NCI-H146 (cell line): Measurements from ENCODE around the gene TMEM53.
A peak's percentile ranks its signal among the peaks of the same experiment; 100 is the strongest.

Source experiments
- DNase-seq: peaks from one replicate; lab custom pipeline; 2025; lab: John Stamatoyannopoulos, UW

TMEM53 gene

DNA sequence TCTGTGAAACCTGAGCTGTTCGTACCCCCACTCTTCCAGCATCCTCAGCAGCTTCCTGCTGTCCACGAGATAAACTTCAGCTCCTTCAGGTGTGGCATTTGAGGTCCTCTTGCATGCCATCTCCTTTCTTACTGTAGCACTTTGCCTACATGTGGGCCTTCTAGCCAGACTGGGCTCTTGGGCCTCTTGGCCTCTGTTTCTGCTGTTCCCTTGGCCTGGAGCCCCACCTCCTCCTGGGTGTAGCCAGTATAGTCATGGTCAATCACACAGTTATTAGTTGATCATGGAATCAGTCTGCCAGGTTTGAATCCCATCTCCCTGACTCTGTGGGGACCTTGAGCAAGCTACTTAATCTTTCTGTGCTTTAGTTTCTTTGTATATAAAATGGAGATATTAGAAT is 26.4 kb downstream of the TMEM53 start:
- no peak for DNase-seq

DNA sequence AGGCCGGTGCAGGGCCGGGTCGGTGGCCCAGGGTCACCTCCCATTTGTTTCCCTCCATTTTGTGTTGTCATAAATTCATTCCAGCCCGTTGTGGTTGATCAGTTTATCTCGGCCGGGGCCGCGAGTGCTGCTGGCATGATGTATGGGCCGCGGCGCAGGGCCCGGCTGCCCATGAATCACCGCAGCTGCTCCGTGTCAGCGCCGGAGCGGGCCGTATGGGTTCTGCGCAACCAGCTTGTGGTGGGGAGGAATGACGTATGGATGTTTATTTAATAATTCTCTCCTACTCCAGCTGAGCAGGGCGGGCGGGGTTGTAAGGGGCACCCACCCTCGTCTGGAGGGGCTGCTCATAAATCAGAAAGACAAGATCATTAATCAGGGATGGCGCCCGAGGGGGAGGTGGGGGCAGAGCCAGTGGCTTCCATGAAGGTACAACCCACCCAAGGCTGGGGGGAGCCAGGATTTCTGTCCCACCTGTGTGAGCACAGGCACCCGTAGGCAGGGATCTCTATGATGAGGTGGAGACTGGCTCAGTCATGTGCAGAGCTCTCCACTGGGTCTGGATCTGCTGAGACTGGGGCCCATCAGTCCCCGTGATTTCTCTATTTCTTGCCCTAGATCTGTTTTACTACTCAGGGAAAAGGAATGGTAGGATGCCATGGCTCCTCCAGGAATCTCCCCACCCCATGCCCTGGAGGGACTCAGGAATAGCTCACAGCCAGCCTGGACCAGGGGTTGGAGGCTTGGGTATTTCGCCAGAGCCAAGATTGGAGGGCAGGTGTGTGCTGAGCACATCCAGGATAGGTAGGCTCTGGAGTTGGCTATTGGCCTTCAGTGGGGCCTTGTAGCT is 27.8 kb downstream of the TMEM53 start:
- DNase-seq, result no peak

DNA sequence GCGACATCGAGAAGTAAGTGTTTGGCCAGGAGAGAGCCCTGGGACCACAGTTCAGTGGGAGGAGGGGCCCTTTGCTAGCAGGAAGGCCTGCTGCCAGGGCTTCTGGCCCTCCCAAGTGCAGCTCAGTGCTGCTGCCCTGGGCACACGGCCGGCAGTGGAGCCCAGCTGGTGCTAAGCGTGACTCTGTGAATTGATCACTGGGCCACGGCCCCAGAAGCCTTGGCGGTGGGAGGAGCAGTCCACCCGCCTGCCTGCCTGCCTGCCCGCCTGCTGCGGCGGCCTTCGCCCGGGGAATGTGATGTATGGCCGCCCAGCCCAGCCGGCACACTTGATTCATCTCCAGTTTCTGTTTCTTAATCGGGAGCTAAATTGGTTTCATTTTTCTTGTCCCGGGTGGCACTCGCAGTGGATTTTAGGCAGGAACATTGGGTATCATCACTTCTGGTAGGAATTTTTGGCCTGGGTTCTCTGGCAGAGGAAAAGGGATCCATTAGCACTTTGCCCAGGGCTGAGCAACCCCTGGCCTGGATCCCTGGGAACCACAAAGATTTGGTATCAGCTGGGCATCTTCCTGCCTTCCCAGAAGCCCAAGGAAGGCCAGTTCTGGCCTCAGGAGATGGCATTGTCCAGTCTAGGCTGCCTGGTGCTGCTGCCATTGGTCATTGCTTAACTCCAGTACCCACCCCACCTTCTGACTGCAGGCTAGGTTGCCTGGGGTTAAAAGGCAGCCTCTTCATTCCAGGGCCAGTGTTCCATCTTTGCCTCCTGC is 28.6 kb downstream of the TMEM53 start:
- DNase-seq, result no peak

DNA sequence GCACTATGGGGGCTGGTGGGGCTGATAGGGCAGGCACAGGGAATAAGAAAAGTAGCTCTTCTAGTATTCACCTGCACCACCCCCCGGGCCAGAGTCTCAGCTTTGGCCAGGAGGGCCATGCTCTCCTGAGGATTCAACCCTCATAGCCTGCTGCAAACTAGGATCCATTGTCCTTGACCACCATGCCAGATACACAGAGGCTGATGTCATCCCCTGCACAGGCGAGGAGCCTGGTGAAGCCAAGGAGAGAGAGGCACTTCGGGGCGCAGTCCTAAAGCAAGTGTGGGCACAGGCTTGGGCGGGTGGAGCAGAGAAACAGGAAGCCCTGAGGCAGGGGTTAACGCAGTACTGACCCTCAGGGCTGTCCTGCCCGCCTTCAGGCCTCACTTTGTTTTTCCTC is 29.5 kb downstream of the TMEM53 start:
- no peak for DNase-seq

DNA sequence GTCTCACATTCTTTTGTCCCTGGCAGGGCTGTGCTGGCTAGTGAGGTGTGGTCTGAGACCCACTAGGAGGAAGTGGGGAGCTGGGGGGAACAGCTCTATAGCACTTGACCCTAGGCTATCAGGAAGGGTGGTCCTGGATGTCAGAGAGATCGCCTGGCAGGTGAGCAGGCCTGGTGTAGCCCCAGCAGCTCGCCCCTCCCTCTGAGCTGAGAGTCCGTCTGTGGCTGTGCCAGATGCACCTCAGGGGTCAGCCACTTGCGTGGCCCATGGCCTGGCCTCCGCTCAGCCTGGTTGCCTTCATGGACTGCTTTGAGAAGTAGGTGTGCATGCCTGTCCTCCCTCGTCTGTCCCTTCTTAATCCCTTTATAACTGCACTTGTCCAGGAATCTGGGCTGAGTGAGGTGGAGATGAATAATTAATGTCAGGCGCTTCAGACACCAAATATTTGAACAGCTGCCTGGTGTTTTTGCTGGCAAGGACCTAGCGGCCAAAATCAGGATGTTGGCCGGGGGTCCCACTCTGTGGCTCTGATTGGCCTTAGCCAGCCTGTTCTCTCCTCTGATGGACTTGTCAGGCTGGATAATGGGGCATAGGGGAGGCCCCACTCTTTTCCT is 30.5 kb downstream of the TMEM53 start:
- DNase-seq, result peak; percentile 77

DNA sequence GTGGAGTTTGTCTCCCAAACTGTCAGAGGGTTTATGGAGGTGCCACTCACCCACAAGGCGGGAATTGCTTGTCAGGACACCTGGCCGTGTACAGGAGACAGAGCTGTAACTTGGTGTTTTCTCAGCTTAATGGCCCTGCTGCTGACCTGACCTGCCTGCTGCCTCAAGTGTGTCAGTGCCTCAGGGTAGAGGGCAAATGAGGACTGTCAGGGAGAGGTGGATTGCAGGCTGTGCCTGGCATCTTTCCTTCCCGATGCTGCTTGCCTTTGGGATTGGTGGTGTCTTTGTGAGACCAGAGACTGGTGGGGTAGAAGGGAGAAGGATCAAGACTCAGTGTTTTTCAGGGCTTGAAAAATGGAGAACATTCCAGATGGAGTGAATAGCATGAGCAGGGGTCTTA is 31.4 kb downstream of the TMEM53 start:
- DNase-seq, result no peak

DNA sequence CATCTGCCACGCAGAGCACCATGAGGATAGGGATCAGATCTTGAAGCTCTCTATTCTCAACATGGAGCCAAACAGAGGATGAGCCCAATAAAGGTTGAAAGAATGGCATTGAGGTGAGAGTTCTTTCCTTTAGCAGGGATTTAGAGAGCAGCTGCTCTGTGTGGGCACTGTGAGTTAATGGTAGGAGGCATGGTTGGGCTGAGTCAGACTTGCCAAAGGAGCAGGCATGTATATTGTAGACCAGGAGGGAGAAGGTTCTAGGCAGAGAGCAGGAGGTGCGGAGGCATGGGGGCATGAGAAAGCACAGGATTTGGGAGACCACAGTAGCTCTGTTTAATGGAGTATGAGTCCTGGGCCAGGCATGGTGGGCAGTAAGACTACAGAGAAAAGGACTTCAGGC is 32.0 kb downstream of the TMEM53 start:
- DNase-seq, result no peak

DNA sequence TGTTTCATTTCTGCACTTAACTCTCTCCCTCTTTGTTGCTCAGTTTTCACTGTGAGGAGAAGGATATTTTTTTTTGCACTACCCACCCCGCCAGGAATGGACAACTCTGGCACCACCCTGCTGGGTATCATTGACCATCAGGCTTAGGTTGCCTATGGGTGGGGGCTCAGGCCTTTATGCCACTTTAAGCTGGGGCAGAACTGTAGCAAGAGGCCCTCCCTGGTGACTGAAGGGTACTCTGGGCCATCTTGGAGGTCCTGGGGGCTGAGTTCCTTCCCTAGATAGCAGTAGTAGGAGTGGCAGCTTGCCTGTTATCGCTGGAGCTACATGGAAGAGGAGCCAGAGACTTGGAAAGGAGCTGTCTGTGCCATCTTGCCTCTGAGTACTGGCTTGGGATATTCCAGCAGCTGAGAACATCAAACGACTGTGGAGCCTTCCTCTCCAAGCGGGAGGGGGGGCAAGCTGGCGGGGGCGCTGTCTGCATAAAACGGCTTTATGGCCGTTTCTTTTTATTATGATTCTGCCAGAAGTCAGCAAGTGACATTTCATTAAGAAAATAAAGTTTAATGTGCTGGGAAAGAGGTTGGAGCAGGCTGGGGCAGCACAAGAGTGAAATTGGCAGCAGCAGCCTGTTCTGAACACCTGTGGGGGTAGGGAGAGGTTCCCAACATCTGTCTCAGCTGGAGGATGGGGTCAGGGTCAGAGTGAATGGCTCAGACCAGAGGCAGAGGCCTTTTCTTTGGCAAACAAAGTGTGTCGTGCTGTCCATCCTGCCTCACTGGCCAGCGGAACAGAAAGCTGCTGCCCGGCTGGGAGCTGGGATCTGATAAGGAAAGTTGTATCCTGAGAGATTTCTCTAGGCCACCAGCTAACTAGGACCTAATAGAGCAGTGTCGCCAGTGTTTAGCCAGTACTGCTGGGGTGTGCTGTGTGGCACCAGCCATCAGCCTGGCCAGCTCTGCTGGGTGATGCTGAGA is 32.9 kb downstream of the TMEM53 start:
- no peak for DNase-seq

DNA sequence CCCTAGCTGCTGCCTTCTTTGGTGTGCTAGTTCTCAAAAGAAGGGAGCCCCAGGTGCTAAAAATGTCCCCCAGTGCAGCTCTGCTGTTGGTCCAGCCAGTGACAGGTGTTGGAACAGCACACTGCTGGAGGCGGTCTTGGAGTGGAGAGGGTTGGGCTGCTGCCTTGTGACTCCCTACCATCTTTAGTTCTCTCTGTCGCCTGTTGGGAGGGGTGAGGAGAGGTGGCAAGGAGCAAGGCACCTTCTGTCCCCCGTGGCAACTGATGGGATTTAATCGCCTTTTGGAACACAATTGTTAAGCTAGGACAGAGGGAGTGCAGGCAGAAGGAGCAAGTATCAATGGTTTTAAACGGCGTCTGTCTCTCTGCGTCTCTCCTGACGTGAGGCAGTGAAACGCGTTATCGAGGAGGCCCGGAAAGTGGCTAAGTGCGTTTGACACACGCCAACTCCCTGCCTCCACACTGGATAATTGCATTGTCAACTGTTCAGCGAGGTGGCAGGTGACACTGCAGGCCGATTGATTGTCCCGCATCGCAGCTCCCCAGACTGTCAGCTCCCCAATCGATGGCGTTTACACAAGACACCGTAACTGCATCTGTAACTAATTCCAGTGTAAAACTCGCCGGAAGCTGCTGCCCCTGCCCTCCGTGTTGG is 34.0 kb downstream of the TMEM53 start:
- peak; percentile 88 for DNase-seq

DNA sequence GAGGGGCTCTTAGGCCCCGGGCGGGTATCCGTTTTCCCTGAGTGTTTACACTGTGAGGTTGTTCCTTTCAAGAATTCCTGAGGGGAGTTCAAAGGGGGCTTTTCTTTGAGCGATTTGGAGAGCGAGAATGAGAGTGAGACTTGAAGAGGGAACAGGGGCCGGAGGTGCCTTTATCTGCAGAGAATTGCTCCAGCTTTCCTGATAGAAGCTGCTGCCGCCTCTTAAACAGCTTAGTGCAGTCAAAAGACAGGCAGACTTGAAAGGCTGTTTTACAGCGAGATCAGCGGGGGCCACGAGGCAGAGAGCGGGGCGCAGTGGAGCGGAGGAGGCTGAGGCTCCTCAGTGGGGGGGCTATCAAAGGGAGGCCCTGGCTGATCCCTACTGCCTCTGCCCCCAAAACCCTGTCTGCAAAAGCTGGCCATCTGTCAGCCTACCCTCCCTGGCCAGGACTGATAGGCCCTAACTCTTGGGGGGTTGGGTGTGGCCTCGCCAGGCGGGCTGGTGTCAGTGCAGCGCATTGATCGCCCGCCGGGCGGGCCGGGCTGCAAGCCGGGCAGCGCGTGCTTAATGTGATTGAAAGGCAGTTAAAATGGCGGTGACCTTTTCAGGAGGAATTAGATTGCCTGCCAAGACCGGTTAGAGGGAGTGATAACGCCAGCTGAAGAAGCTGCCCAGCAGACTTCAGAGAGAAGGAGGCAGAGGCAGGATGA is 36.4 kb downstream of the TMEM53 start:
- no peak for DNase-seq

DNA sequence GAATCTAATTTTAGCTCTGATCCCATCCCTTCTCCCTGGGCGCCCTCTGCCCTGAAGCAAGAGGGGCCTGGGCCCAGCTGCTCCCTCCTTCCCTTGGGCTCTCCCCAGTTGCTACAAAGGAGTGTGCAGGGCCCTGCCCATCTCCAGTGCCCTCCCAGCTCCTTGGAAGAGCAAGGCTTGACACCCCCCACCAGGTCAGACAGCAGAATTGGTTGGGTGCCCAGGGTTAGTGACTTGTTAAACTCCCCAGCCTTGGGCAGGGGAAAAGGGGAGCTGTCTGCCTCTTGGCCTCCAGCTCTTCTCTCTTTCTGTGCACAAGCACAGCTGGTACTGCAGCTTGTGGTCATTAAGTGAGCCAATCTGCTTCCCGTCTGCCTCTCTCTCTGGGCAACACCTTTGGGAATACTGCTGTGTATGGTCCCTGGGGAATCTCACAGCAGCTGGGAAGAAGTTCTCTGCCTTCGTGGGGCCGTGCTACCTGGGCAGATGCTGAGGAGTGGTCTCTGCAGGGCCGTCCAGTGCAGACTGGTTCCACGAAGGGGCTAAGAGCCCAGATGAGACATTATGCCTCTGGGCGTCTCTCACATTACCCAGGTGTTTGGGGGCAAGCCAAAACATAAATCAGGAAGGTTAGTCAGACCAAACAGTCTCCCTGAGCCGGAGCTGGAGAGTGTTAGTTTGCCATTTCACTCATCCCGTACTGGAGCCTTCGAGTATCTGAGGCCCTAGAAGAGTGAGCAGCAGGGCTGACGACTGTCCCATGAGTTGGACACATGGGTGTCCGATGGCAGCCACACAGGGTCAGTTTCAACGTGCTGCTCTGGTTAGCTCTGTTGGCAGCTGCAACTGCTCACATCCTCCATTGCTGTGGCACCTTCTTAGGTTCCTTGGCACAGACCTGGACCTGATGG is 37.3 kb downstream of the TMEM53 start:
- no peak for DNase-seq

DNA sequence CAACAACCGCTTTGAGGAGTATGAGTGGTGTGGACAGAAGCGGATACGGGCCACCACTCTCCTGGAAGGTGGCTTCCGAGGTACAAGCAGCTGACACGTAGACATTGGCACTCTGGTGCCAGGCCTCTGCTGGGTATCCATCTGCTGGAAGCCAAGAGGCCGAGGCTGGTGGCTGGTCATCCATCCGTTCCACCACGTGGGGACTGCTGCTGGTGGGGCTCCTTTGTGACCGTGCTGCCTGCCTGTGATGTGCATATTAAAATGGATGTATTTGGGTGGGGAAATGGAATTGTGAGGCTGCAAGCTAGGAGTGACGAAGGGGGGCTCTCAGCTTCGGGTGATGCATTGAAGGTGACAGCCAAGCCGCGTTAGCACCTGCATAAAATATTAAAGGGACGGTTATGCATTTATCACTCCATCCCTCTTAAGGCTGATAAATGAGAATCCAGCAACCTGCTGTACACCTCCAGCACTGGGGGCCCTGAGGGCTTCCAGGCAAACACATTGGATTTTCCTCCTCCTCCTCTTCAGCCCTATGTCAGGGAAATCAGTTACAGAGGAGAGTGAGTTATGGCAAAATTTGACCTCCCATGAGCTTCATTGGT is 38.1 kb downstream of the TMEM53 start:
- no peak for DNase-seq

DNA sequence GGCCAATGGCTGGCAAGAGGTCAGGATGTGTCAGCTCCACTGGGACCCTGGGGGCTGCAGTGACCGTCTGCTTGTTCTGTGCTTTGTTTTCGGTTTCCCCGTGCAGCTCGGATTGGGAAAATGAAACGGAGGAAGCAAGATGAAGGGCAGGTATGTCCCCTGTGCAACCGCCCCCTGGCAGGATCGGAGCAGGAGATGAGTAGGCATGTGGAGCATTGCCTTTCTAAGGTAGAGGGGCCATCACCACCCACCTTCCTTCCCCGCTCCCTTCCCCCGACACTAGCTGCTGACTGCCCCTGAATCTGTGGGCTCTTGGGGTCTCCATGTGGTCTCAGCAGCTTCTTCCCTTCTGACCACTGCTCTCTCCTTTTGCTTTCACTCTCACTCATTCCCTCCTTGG is 38.8 kb downstream of the TMEM53 start:
- DNase-seq, result no peak

DNA sequence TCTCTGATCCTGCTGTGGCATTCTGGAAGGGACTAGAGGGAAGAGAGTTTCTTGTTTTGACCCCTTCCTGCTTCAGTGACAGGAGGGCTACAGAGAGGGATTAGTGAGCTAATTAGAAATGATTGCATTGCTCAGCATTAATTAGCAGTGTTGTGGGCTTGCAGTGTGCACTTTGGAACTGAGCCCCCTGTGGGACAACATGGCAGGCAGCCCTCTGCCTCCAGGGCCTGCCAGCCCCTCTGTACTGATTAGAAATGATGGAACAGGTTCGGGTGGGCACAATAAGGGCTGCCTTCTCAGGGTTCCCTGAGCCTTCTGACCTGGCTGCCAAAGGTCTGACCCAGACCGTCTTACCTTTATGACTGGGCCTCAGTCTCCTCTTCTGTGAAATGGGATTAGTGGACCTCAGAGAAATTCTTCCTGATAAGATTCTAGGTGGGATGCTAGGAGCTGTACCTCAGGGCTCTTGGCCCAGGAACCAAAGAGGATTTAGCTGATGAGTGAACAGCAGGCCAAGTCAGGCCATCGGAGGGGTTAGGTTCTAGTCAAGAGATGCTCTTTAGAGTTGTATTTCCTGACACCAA is 39.6 kb downstream of the TMEM53 start:
- no peak for DNase-seq

DNA sequence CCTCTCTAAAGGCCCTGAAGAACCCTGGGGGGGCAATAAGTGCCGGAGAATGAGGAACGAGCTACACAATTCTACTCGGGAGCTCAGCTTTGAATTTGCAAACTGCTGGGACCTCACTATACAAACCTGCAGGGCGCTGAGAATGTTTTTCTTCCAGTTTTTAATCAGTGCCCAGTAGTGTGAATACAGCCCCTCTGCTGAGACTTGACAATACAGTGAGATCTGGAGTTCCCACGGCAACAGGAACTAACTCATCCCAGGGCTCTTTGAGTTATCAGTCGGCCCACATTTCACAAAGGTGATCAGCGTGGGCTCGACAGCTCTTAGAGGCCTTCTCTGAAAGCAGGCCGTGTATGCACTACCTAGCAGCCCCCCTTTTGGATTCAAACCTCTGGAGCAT is 41.7 kb downstream of the TMEM53 start:
- DNase-seq, result peak; percentile 27

DNA sequence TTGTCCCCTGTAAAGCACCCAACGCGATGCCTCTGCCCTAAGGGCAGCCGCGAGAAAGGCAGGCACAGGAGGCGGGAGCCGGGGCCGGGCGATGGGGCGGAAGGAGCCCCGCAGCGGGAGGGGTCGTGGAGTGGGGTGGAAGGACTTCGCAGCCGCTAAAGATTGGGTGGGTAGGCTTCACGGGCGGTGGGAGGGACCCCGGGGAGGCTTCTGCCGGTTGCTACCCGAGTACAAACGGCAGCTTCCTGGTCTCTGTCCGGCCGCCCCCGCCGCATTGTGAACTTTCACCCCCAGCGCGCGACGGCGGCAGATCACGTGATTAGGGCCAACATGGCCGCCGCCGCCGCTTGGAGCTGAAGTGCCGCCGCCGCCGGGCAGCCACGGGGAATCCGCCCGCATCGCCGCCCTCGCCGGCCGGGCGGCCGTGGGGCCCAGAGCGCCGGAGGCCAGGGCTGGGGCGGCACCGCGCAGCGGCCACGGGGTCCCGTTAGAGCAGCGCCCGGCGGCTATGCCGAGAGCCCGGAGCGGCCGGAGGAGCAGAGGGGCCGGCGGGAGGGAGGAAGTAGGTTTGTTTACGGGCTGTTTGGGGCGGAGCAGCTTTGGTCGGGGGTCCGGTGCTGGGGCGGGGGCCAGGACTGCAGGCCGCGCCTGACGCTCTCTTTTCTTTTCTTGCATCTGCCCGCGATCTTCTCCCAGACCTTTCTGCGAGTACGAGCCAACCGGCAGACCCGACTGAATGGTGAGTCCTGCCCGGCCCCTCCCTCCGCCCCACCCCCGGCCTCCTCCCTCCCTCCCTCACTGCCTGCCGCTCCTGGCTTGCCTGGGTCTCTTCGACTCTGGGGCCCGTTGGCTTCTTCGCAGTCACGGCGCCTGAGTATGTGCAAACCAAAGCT is 42.4 kb downstream of the TMEM53 start:
- DNase-seq, result peak; percentile 83

DNA sequence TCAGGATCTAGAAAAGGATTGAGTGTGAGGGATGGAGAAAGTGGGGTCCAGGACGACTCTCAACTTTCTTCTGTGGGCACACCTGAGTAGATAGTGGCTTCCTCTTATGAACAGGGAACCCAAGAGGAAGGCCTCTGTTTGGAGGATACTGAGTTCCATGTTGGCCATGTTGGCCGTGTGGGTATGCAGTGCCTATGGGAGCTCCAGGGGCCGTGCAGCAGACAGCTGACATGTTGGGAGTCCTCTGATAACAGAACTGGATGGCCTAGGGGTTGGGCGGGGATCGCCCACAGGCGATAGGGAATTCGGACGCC is 43.0 kb downstream of the TMEM53 start:
- no peak for DNase-seq

DNA sequence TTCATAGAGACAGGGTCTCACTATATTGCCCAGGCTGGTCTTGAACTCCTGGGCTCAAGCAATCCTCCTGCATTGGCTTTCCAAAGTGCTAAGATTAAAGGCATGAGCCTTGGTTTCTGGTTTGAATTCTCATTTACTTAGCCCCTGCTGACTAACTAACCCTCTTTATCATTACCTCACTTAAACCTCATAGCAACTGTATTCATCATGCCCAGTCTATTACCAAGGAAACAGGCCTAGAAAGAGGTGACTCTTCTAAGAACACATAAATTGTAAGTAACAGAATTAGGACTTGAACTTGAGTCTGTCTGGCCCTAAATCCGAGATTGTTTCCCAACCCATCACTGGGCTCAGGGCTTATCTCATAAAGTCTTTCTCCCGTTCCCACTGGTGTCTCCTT is 44.2 kb downstream of the TMEM53 start:
- no peak for DNase-seq
